GM19035 (cell line): ENCODE measurements around the gene PTGDR2.

Experiments used
- ATAC-seq: cut with Tn5 transposase; IDR thresholded peaks from one replicate; pipeline ENCODE4 v1.9.1; 2021; ENCODE audit not compliant: unreplicated experiment

Gene PTGDR2

GRCh38 chr11:60813324-60813723 lies 42.4 kb downstream of the PTGDR2 start:
- ATAC-seq: no peak

GRCh38 chr11:60810569-60810968 lies 45.2 kb downstream of the PTGDR2 start:
- ATAC-seq: no peak

GRCh38 chr11:60810151-60810550 lies 45.6 kb downstream of the PTGDR2 start:
- no peak for ATAC-seq

- no peak for ATAC-seq
These were observed 46.1 kb downstream of the PTGDR2 start for GRCh38 chr11:60809691-60810090.

GRCh38 chr11:60809249-60809648 lies 46.5 kb downstream of the PTGDR2 start:
- ATAC-seq: no peak

GRCh38 chr11:60803273-60803936 lies 52.3 kb downstream of the PTGDR2 start:
- no peak for ATAC-seq

GRCh38 chr11:60801194-60801593 lies 54.6 kb downstream of the PTGDR2 start:
- no peak for ATAC-seq
